GM08714 (cell line): ENCODE measurements around the gene DPYSL3.

Experiments
- H3K4me3 ChIP-seq: fragments of 200-500 bp; sonication (Bioruptor generic); 2 replicates; pipeline ENCODE4 v1.5.1; 2014; ENCODE audit warnings: mild to moderate bottlenecking, low read length, inconsistent platforms
- ZNF274 ChIP-seq: IDR thresholded peaks from 2 replicates; pipeline ENCODE4 v1.6.1; 2012; ENCODE audit warnings: mild to moderate bottlenecking, low read depth, low read length

Gene DPYSL3

GRCh38 chr5:147487031-147487750 lies 22.7 kb downstream of the DPYSL3 start:
- no peak overlapping the region for H3K4me3 ChIP-seq
- TF ChIP-seq ZNF274, result no peak

GRCh38 chr5:147485814-147486213 lies 24.1 kb downstream of the DPYSL3 start:
- H3K4me3 ChIP-seq, result no peak overlapping the region
- TF ChIP-seq ZNF274, result no peak

- no peak for TF ChIP-seq ZNF274
- H3K4me3 ChIP-seq, result no peak overlapping the region
These were observed 24.8 kb downstream of the DPYSL3 start for GRCh38 chr5:147485046-147485445.

- no peak for TF ChIP-seq ZNF274
- no peak overlapping the region for H3K4me3 ChIP-seq
These were observed 25.2 kb downstream of the DPYSL3 start for GRCh38 chr5:147484708-147485020.

- no peak overlapping the region for H3K4me3 ChIP-seq
- TF ChIP-seq ZNF274, result no peak
These were observed 25.7 kb downstream of the DPYSL3 start for GRCh38 chr5:147483961-147484707.

- H3K4me3 ChIP-seq, result no peak overlapping the region; the same call in 1 of the 2 replicates
- no peak for TF ChIP-seq ZNF274
These were observed 26.6 kb downstream of the DPYSL3 start for GRCh38 chr5:147483188-147483790.

- no peak for TF ChIP-seq ZNF274
- H3K4me3 ChIP-seq, result no peak overlapping the region; the same call in 1 of the 2 replicates
These were observed 27.1 kb downstream of the DPYSL3 start for GRCh38 chr5:147482706-147483180.

- no peak overlapping the region for H3K4me3 ChIP-seq
- TF ChIP-seq ZNF274, result no peak
These were observed 27.8 kb downstream of the DPYSL3 start for GRCh38 chr5:147481874-147482705.

GRCh38 chr5:147481376-147481775 lies 28.5 kb downstream of the DPYSL3 start:
- no peak for TF ChIP-seq ZNF274
- H3K4me3 ChIP-seq, result no peak overlapping the region

GRCh38 chr5:147479949-147480348 lies 29.9 kb downstream of the DPYSL3 start:
- no peak for TF ChIP-seq ZNF274
- H3K4me3 ChIP-seq, result no peak overlapping the region

GRCh38 chr5:147479444-147479843 lies 30.4 kb downstream of the DPYSL3 start:
- no peak for TF ChIP-seq ZNF274
- H3K4me3 ChIP-seq, result no peak overlapping the region

GRCh38 chr5:147474140-147474539 lies 35.7 kb downstream of the DPYSL3 start:
- TF ChIP-seq ZNF274, result no peak
- no peak overlapping the region for H3K4me3 ChIP-seq

- TF ChIP-seq ZNF274, result no peak
- H3K4me3 ChIP-seq, result no peak overlapping the region
These were observed 37.0 kb downstream of the DPYSL3 start for GRCh38 chr5:147472664-147473475.
